Rectal smooth muscle tissue (tissue), 1 donor: ENCODE measurements around the gene MST1.

Experiments
- H3K27ac ChIP-seq: one replicate; pipeline ENCODE4 v1.7.0; 2013; ENCODE audit warnings: low read depth, low read length, inconsistent platforms
- H3K27me3 ChIP-seq: one replicate; pipeline ENCODE4 v1.7.0; 2013; ENCODE audit warnings: low read length; ENCODE audit not compliant: control insufficient read depth, insufficient read depth
- H3K36me3 ChIP-seq: one replicate; pipeline ENCODE4 v1.7.0; 2013; ENCODE audit warnings: low read length; ENCODE audit not compliant: control insufficient read depth, insufficient read depth
- H3K4me1 ChIP-seq: one replicate; pipeline ENCODE4 v1.7.0; 2013; ENCODE audit warnings: low read length; ENCODE audit not compliant: control insufficient read depth, insufficient read depth
- H3K4me3 ChIP-seq: one replicate; pipeline ENCODE4 v1.7.0; 2013; ENCODE audit warnings: low read length
- H3K9ac ChIP-seq: one replicate; pipeline ENCODE4 v1.7.0; 2013; ENCODE audit warnings: low read length

Gene MST1

DNA sequence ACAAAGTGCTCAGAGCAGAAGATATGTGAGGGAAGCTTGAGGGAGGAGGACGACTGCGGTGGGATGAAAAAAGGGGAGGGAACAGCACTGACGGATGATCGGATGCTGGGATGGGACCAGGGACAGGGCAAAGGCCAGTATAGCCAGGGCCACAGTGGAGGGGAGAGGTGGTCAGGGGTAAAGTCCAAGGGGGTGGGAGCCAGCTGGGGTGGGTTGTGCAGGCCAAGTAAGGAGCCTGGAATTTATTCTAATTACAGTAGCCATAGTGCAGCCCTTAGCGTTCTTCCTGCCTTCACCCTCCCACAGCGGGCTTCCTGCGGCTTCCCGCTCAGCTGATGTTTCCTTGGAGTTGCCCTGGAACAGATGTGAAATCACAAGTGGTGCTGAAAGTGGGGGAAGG lies 22.7 kb downstream of the MST1 start:
- Histone ChIP-seq H3K4me1 (no peaks in the 10 kb centered on the region), H3K4me3 (no peak overlapping the region), H3K27ac (no peak overlapping the region), H3K9ac (no peak overlapping the region), H3K27me3 (peaks cover 10% of the 10 kb centered on the region), H3K36me3 (no peaks in the 10 kb centered on the region)

DNA sequence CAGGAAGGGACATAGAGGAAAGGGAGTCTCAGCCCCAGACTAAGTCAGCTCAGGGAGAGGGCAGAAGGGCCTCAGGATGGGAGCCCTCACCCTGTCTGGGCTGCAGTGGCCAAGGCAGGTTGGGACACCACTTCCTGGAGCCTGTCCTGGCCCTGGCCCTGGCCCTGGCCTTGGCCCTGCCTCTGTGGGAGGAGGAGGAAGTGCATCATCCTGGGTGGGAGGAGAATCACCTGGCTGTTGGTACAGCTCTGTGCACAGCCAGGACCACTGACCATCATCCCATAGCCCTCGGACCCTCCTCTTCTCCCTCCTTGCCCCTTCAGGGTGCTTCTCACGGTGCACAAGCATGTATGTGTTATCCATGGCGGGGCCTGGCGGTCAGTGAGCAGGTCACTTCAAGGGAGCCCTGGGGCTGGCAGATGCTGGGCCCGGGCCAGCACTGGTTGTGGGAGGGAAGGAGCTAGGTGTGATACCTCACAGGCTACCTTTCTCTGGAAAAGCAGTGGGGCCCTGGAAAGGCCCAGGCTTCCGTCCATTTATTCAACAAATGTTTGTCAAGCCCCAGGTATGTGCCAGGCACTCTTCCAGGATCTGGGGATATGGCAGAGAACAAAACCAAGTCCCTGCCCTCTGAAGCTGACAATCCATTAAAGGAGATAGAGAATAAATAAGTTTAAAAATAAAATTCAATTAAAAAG lies 23.3 kb downstream of the MST1 start:
- H3K27me3 ChIP-seq, result peaks cover 10% of the 10 kb centered on the region
- H3K9ac ChIP-seq, result no peak overlapping the region
- no peak overlapping the region for H3K4me3 ChIP-seq
- no peaks in the 10 kb centered on the region for H3K4me1 ChIP-seq
- no peak overlapping the region for H3K27ac ChIP-seq
- no peaks in the 10 kb centered on the region for H3K36me3 ChIP-seq

DNA sequence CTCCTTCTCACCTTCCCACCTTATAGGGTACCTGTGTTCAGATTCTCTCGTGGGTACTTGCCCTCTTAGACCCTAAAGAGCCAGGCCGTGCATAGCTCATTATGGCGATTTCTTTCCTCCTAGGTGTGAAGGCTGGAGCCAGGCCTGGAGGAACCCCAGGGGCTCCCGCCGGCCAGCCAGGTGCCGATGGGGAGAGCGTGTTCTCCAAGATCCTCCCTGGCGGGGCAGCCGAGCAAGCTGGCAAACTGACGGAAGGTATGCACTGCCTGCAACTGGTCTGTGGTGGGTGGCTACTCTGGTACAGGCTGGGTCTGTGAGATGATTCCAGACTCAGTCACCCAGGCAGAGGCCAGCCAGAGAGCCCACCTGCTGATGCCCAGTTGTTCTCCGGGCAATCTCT lies 25.0 kb downstream of the MST1 start:
- Histone ChIP-seq H3K27me3 (peaks cover 10% of the 10 kb centered on the region), H3K36me3 (no peaks in the 10 kb centered on the region), H3K4me1 (no peaks in the 10 kb centered on the region), H3K4me3 (no peak overlapping the region), H3K27ac (no peak overlapping the region), H3K9ac (no peak overlapping the region)

DNA sequence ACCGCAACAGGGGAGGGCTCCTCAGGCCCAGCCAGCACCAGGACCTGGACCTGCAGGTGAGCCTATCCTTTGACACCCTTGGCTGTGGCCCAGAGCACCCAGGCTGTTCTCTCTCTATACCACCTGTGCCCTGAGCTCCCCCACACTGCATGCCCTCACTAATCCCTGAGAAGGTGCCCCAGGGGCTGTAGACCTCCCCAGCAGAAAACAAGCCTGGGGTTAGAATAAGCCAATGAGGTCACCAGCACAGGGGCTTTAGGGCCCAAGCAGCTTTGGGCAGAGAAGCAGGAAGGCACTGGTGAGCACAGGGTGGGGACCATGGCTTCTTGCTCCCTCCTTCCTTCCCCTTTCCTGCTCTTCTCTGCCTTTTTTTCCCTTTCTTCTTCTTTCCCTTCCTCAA lies 25.4 kb downstream of the MST1 start:
- no peaks in the 10 kb centered on the region for H3K4me1 ChIP-seq
- no peak overlapping the region for H3K9ac ChIP-seq
- no peaks in the 10 kb centered on the region for H3K36me3 ChIP-seq
- peaks cover 10% of the 10 kb centered on the region for H3K27me3 ChIP-seq
- no peak overlapping the region for H3K4me3 ChIP-seq
- H3K27ac ChIP-seq, result no peak overlapping the region

DNA sequence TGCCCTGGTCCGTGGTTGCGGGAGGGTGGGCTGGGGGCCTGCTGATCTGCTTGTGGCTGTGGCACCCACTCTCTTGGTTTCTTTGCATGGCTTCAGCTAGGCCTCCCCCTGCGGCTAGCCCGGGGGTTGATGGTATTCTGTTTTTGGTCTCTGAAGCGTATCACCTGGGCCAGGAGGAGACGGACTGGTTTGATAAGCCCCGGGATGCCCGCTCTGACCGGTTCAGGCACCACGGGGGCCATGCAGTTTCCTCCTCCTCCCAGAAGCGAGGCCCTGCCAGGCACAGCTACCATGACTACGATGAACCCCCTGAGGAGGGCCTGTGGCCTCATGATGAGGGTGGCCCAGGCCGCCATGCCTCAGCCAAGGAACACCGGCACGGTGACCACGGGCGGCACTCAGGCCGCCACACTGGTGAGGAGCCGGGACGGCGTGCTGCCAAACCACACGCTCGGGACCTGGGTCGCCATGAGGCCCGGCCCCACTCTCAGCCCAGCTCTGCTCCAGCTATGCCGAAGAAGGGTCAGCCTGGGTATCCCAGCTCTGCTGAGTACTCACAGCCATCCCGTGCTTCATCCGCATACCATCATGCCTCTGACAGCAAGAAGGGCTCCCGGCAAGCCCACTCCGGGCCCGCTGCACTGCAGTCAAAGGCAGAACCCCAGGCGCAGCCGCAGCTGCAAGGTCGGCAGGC lies 26.4 kb downstream of the MST1 start:
- H3K4me1 ChIP-seq, result no peaks in the 10 kb centered on the region
- H3K36me3 ChIP-seq, result no peaks in the 10 kb centered on the region
- no peak overlapping the region for H3K27ac ChIP-seq
- no peak overlapping the region for H3K4me3 ChIP-seq
- no peak overlapping the region for H3K9ac ChIP-seq
- peaks cover 10% of the 10 kb centered on the region for H3K27me3 ChIP-seq

DNA sequence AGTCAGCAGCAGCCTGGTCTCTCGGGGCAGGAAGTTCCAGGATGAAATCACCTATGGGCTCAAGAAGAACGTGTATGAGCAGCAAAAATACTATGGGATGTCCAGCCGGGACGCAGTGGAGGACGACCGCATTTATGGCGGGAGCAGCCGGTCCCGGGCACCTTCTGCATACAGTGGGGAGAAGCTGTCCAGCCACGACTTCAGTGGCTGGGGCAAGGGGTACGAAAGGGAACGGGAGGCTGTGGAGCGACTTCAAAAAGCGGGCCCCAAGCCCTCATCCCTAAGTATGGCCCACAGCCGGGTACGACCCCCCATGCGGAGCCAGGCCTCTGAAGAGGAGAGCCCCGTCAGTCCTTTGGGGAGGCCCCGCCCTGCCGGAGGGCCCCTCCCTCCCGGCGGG lies 27.3 kb downstream of the MST1 start:
- H3K27me3 ChIP-seq, result peaks cover 8% of the 10 kb centered on the region
- H3K36me3 ChIP-seq, result no peaks in the 10 kb centered on the region
- no peak overlapping the region for H3K9ac ChIP-seq
- no peak overlapping the region for H3K4me3 ChIP-seq
- H3K4me1 ChIP-seq, result no peaks in the 10 kb centered on the region
- no peak overlapping the region for H3K27ac ChIP-seq

DNA sequence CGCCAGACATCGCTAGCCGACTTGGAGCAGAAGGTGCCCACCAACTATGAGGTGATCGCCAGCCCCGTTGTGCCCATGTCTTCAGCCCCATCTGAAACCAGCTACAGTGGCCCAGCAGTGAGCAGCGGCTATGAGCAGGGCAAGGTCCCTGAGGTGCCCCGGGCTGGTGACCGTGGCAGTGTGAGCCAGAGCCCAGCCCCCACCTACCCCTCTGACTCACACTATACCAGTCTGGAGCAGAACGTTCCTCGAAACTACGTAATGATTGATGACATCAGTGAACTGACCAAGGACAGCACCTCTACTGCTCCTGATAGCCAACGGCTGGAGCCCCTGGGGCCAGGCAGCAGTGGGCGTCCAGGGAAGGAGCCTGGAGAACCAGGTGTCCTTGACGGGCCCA lies 28.0 kb downstream of the MST1 start:
- Histone ChIP-seq H3K36me3 (no peaks in the 10 kb centered on the region), H3K9ac (no peak overlapping the region), H3K4me1 (no peaks in the 10 kb centered on the region), H3K27ac (no peak overlapping the region), H3K4me3 (no peak overlapping the region), H3K27me3 (peaks cover 8% of the 10 kb centered on the region)

DNA sequence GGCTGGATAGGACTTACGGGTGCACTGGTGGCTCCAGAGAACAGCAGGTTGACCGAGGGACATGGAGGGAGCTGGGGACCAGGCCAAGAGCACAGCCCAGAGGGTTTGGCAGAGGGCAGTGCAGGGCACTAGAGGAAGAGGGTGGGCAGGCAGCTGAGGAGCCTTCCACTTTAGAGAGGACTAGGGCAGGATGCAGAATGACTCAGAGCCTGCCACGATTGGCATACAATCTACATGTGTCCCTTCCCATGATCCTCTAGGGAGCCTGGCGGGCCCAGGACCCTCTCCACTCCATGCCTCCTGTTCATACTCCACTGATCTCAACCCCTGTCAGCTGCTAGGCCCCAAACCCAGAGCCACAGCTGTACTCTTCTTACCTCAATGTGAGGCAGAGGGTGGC lies 29.5 kb downstream of the MST1 start:
- Histone ChIP-seq H3K4me1 (no peaks in the 10 kb centered on the region), H3K27me3 (peaks cover 5% of the 10 kb centered on the region), H3K4me3 (no peak overlapping the region), H3K27ac (no peak overlapping the region), H3K36me3 (no peaks in the 10 kb centered on the region), H3K9ac (no peak overlapping the region)

DNA sequence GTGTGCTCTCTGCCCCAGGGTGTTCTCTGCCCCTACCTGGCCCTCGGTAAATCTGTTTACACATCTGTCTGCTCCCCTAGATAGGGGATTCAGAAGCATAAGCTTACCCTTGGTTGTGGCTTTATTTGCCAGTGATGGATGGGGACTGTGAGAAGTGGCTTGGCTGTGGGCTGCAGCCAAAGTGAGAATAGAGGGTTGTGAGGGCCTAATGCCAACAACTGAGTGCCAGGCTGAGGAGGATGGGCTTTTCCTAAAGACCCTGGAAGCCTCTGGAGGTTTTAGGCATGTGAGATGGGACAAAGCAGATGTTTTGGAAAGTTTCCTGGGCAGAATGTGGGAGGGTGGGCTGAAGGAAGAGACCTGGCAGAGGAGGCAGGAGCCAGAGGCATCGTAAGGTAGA lies 30.6 kb downstream of the MST1 start:
- no peak overlapping the region for H3K27ac ChIP-seq
- no peak overlapping the region for H3K9ac ChIP-seq
- no peaks in the 10 kb centered on the region for H3K4me1 ChIP-seq
- H3K36me3 ChIP-seq, result no peaks in the 10 kb centered on the region
- peaks cover 5% of the 10 kb centered on the region for H3K27me3 ChIP-seq
- H3K4me3 ChIP-seq, result no peak overlapping the region

DNA sequence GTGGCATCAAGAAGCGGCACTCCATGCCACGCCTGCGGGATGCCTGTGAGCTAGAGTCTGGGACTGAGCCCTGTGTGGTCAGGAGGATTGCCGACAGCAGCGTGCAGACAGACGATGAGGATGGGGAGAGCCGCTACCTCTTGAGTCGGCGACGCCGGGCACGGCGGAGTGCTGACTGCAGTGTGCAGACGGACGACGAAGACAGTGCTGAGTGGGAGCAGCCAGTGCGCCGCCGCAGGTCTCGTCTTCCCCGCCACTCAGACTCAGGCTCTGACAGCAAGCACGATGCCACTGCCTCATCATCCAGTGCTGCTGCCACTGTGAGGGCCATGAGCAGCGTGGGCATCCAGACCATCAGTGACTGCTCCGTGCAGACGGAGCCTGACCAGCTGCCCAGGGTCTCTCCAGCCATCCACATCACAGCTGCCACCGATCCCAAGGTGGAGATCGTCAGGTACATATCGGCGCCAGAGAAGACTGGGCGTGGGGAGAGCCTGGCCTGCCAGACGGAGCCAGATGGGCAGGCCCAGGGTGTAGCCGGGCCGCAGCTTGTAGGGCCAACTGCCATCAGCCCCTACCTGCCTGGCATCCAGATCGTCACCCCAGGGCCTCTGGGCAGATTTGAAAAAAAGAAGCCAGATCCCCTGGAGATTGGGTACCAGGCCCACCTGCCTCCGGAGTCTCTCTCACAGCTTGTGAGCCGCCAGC lies 31.9 kb downstream of the MST1 start:
- H3K27ac ChIP-seq, result no peak overlapping the region

DNA sequence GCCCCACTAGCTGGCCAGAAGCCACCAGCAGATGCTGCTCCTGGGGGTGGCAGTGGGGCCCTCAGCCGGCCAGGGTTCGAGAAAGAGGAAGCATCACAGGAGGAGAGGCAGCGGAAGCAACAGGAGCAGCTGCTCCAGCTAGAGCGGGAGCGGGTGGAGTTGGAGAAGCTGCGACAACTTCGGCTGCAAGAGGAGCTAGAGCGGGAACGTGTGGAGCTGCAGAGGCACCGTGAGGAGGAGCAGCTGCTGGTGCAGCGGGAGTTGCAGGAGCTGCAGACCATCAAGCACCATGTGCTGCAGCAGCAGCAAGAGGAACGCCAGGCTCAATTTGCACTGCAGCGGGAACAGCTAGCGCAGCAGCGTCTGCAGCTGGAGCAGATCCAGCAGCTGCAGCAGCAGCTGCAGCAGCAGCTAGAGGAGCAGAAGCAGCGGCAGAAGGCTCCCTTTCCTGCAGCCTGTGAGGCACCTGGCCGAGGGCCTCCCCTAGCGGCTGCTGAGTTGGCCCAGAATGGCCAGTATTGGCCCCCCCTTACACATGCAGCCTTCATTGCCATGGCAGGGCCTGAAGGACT lies 32.6 kb downstream of the MST1 start:
- Histone ChIP-seq H3K9ac (no peak overlapping the region), H3K36me3 (no peaks in the 10 kb centered on the region), H3K4me3 (no peak overlapping the region), H3K27ac (no peak overlapping the region), H3K27me3 (no peaks in the 10 kb centered on the region), H3K4me1 (no peaks in the 10 kb centered on the region)

More for the DNA sequence above, 31.9 kb downstream of the MST1 start:
- H3K9ac ChIP-seq, result no peak overlapping the region
- no peaks in the 10 kb centered on the region for H3K36me3 ChIP-seq
- H3K27me3 ChIP-seq, result no peaks in the 10 kb centered on the region
- no peaks in the 10 kb centered on the region for H3K4me1 ChIP-seq
- H3K4me3 ChIP-seq, result no peak overlapping the region

DNA sequence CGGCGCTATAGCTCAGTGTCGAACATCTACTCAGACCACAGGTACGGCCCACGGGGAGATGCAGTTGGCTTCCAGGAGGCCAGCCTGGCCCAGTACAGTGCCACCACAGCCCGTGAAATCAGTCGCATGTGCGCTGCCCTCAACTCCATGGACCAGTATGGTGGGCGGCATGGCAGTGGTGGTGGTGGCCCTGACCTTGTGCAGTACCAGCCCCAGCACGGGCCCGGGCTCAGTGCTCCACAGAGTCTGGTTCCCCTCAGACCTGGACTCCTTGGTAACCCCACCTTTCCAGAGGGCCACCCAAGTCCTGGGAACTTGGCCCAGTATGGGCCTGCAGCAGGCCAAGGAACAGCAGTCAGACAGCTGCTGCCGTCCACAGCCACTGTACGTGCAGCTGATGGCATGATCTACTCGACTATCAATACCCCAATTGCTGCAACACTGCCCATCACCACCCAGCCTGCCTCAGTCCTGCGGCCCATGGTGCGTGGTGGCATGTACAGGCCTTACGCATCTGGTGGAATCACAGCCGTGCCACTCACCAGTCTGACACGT lies 33.5 kb downstream of the MST1 start:
- Histone ChIP-seq H3K36me3 (no peaks in the 10 kb centered on the region), H3K27ac (no peak overlapping the region), H3K27me3 (no peaks in the 10 kb centered on the region), H3K4me1 (no peaks in the 10 kb centered on the region), H3K9ac (no peak overlapping the region), H3K4me3 (no peak overlapping the region)
